Measurements from ENCODE around the gene IFTAP.
"Not testable (repeated sequence)": the region's sequence is repeated elsewhere in the genome, so short reads cannot be mapped to it uniquely, and the experiment has no call there.

The IFTAP gene, protein sequence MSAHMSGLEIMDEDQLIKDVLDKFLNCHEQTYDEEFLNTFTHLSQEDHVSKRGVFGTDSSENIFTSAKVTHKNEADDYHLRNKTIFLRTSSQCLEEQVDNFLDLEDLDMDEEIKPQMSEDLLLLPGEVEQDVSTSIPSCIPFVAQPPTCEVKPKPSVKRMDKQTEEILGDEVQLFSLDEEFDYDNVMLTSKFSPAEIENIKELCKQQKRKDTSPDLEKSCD

DNA sequence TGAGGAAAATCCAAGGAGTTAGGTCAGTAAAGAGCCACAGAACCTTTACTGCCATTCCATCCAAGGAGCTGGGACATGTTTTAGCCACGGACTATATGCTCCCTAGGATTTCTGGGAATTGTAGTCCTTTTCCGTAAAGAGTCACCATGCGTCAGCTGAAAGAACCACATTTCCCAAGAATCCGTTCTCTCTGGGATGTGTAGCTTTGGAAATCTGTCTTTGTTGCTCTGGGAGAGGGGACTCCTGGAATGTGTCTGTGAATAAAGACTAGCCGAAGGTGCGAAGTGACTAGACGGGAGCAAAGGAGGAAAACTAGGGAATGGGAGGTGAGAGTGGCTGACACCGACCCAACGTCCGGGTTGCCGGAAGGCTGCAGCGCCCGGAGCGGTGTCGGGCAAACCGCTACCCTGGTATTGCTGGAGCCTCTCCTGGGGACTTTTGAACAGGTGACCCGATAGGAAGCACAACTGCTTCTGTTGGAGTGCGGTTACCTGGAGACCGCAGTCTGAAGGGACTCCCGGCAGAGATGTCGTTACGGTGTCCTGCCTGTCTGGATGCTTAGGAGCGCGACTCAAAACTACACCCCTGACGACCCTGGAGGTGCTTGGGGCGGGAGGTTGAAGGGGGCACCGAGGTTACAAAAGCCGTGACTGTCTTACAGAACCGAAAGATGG is at the start of gene IFTAP:
Gene IFTAP, plus strand, starts transcription at position 187 of the 674 bp plus-strand sequence. CDS start 15,602 bp downstream, outside the sequence.
- peak within 1 kb of the TSS; percentile 67 to 73 for H3K9ac ChIP-seq (ENCODE audit: low read depth in 1 of 2, low read length in 2 of 2)
- H3K27ac ChIP-seq (ENCODE audit: low read depth in 2 of 2, low read length in 2 of 2) = no peak within 1 kb of the TSS
- H3K27me3 ChIP-seq (ENCODE audit: control insufficient read depth in 2 of 2, insufficient read depth in 2 of 2, low read length in 2 of 2) = no peaks in the 10 kb centered on the region
- H3K36me3 ChIP-seq (ENCODE audit: control insufficient read depth in 2 of 2, insufficient read depth in 2 of 2, low read length in 2 of 2) = no peaks in the 10 kb centered on the region
- no peaks in the 10 kb centered on the region for H3K9me3 ChIP-seq (ENCODE audit: control insufficient read depth in 2 of 2, low read length in 2 of 2)
- H3K4me1 ChIP-seq (ENCODE audit: control insufficient read depth in 2 of 2, insufficient read depth in 2 of 2, low read length in 2 of 2) = no peaks in the 10 kb centered on the region
- peak within 1 kb of the TSS; percentile 87 to 94 for H3K4me3 ChIP-seq (ENCODE audit: low read length in 2 of 2)

DNA sequence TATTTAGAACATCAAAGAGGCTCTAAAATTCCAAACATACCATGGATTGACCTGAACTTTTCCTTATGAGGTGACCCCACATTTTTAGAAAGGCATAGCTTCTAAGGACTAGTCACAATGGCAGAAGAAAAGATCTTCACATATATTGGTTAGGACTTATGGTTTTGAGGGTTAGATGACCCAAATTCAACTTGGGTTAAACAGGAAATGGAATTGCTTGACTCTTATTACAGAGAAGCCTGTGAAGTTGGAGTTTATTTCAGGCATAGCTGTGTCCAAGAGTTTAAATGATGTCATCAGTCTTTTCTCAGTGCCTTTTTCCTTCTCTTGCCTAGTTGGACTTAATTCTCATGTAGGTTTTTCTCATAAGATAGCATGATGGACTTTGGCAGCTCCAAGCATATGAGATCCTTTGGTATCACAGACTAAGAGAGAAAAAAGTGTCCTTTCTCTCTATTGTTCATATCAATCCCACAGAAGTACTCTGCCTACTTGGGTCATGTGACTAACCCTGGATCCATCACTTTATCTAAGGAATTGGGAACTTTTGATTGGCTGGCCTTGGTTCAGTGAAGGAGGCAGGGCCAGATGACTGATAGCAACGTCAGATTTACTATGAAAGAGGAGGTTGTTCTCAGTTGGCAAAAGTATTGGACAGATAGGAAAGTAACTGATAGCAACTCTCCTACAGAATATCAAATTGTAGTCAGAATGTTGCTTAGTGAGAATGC is 43.8 kb upstream of the IFTAP start:
- Histone ChIP-seq H3K27me3 (ENCODE audit: control insufficient read depth in 2 of 2, insufficient read depth in 2 of 2, low read length in 2 of 2) (no peaks in the 10 kb centered on the region), H3K4me1 (ENCODE audit: control insufficient read depth in 2 of 2, insufficient read depth in 2 of 2, low read length in 2 of 2) (no peaks in the 10 kb centered on the region), H3K4me3 (ENCODE audit: low read length in 2 of 2) (no peak overlapping the region), H3K36me3 (ENCODE audit: control insufficient read depth in 2 of 2, insufficient read depth in 2 of 2, low read length in 2 of 2) (no peaks in the 10 kb centered on the region), H3K9me3 (ENCODE audit: control insufficient read depth in 2 of 2, low read length in 2 of 2) (no peaks in the 10 kb centered on the region), H3K27ac (ENCODE audit: low read depth in 2 of 2, low read length in 2 of 2) (no peak overlapping the region), H3K9ac (ENCODE audit: low read depth in 1 of 2, low read length in 2 of 2) (no peak overlapping the region)

DNA sequence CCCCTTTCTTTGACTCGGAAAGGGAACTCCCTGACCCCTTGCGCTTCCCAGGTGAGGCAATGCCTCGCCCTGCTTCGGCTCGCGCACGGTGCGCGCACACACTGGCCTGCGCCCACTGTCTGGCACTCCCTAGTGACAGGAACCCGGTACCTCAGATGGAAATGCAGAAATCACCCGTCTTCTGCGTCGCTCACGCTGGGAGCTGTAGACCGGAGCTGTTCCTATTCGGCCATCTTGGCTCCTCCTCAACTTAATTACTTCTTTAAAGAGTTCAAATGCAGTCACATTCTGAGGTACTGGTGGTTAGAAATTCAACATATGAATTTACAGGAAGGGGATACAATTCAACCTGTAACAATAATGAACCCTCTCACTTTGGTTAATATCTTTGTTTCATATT is 36.9 kb upstream of the IFTAP start:
- not testable (repeated sequence) for H3K27me3 ChIP-seq (ENCODE audit: control insufficient read depth in 2 of 2, insufficient read depth in 2 of 2, low read length in 2 of 2); H3K4me1 ChIP-seq (ENCODE audit: control insufficient read depth in 2 of 2, insufficient read depth in 2 of 2, low read length in 2 of 2); H3K9ac ChIP-seq (ENCODE audit: low read depth in 1 of 2, low read length in 2 of 2); H3K9me3 ChIP-seq (ENCODE audit: control insufficient read depth in 2 of 2, low read length in 2 of 2); H3K27ac ChIP-seq (ENCODE audit: low read depth in 2 of 2, low read length in 2 of 2); H3K4me3 ChIP-seq (ENCODE audit: low read length in 2 of 2); H3K36me3 ChIP-seq (ENCODE audit: control insufficient read depth in 2 of 2, insufficient read depth in 2 of 2, low read length in 2 of 2)

DNA sequence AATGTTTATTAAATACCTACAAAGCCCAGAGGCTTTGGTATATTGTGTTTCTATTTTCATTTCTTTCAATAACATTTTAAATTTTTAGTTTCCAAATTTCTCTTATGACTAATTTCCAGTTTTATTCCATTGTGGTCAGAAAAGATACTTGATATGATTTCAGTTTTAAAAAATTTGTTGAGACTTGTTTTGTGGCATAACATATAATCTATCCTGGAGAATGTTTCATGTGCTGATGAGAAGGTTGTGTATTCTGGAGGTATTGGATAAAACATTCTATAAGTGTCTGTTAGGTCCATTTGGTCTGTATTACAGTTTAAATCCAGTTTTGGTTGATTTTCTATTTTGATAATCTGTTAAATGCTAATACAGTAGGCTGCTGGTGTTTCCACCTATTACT is 36.3 kb upstream of the IFTAP start:
- H3K27me3 ChIP-seq (ENCODE audit: control insufficient read depth in 2 of 2, insufficient read depth in 2 of 2, low read length in 2 of 2) = no peaks in the 10 kb centered on the region
- H3K9me3 ChIP-seq (ENCODE audit: control insufficient read depth in 2 of 2, low read length in 2 of 2) = no peaks in the 10 kb centered on the region
- H3K4me1 ChIP-seq (ENCODE audit: control insufficient read depth in 2 of 2, insufficient read depth in 2 of 2, low read length in 2 of 2) = no peaks in the 10 kb centered on the region
- no peak overlapping the region for H3K4me3 ChIP-seq (ENCODE audit: low read length in 2 of 2)
- no peak overlapping the region for H3K27ac ChIP-seq (ENCODE audit: low read depth in 2 of 2, low read length in 2 of 2)
- H3K9ac ChIP-seq (ENCODE audit: low read depth in 1 of 2, low read length in 2 of 2) = no peak overlapping the region
- H3K36me3 ChIP-seq (ENCODE audit: control insufficient read depth in 2 of 2, insufficient read depth in 2 of 2, low read length in 2 of 2) = no peaks in the 10 kb centered on the region

DNA sequence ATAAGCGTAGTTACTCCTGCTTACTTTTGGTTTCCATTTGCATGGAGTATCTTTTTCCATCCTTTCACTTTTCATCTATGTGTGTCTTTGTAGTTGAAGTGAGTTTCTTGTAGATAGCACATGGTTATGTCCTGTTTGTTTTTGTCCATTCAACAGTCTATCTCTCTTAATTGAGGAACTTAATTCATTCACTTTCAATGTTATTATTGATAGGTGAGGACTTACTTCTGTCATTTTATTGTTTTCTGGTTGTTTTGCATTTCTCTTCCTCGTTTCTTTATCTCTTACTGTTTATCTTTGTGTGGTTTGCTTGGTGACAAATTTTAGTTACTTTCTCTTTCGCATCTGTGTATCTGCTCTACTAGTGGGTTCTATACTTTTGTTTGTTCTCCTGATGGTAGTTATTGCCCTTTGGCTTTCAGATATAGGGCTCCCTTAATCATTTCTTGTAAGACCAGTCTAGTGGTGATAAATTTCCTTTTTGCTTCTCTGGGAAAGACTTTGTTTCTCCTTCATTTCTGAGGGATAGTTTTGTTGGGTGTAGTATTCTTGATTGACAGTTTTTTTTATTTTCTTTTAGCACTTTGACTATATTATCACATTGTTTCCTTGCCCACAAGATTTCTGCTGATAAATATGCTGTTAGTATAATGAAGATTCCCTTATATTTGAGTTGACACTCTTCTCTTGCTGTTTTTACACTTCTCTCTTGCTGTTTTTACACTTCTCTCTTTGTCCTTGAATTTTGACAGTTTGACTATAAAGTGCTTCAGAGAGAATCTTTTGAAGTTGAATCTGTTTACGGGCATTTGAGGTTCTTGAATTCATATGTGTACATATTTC is 35.5 kb upstream of the IFTAP start:
- no peak overlapping the region for H3K27ac ChIP-seq (ENCODE audit: low read depth in 2 of 2, low read length in 2 of 2)
- no peak overlapping the region for H3K9ac ChIP-seq (ENCODE audit: low read depth in 1 of 2, low read length in 2 of 2)

DNA sequence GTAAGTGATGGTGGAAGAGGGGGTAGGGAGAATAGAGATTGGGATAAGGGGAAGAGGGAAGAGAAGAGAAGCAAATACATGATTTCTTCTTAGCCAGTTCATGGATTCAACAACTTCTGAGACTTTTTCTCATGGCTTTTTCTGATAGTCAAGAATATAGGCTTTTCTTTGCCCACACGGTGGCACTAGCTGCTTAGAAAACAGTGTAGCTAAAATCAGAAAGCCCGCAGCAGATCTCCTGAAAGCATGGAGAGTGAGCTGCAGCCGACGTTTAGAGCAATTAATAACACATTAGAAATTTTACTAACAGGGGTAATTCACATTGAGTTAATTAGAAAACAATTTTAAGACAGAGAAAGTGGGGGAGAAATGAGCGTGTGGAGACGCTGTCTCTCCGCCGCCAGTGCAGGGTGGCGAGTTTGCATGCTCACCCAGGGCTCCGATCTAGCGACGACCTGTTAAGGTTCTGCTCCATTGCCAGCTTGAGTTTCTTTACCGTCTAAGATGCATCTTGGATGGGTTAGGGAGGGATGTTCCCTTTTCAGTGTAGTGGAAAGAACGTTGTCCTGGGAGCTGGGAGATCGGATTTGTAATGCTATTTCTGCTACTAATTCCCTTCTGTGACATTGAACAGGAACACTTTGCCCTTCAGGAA is 29.8 kb upstream of the IFTAP start:
- no peaks in the 10 kb centered on the region for H3K9me3 ChIP-seq (ENCODE audit: control insufficient read depth in 2 of 2, low read length in 2 of 2)
- H3K4me1 ChIP-seq (ENCODE audit: control insufficient read depth in 2 of 2, insufficient read depth in 2 of 2, low read length in 2 of 2) = no peaks in the 10 kb centered on the region
- peaks cover 0 to 5% of the 10 kb centered on the region in 2 donors for H3K27me3 ChIP-seq (ENCODE audit: control insufficient read depth in 2 of 2, insufficient read depth in 2 of 2, low read length in 2 of 2)
- H3K4me3 ChIP-seq (ENCODE audit: low read length in 2 of 2) = peak overlapping the region; percentile 36 to 62
- H3K9ac ChIP-seq (ENCODE audit: low read depth in 1 of 2, low read length in 2 of 2) = no peak overlapping the region
- H3K36me3 ChIP-seq (ENCODE audit: control insufficient read depth in 2 of 2, insufficient read depth in 2 of 2, low read length in 2 of 2) = no peaks in the 10 kb centered on the region
- no peak overlapping the region for H3K27ac ChIP-seq (ENCODE audit: low read depth in 2 of 2, low read length in 2 of 2)

More for the DNA sequence above, 35.5 kb upstream of the IFTAP start:
- Histone ChIP-seq H3K9me3 (ENCODE audit: control insufficient read depth in 2 of 2, low read length in 2 of 2) (no peaks in the 10 kb centered on the region), H3K36me3 (ENCODE audit: control insufficient read depth in 2 of 2, insufficient read depth in 2 of 2, low read length in 2 of 2) (no peaks in the 10 kb centered on the region), H3K4me3 (ENCODE audit: low read length in 2 of 2) (peak overlapping the region in 1 of 2 donors; percentile 28), H3K4me1 (ENCODE audit: control insufficient read depth in 2 of 2, insufficient read depth in 2 of 2, low read length in 2 of 2) (no peaks in the 10 kb centered on the region), H3K27me3 (ENCODE audit: control insufficient read depth in 2 of 2, insufficient read depth in 2 of 2, low read length in 2 of 2) (no peaks in the 10 kb centered on the region)

DNA sequence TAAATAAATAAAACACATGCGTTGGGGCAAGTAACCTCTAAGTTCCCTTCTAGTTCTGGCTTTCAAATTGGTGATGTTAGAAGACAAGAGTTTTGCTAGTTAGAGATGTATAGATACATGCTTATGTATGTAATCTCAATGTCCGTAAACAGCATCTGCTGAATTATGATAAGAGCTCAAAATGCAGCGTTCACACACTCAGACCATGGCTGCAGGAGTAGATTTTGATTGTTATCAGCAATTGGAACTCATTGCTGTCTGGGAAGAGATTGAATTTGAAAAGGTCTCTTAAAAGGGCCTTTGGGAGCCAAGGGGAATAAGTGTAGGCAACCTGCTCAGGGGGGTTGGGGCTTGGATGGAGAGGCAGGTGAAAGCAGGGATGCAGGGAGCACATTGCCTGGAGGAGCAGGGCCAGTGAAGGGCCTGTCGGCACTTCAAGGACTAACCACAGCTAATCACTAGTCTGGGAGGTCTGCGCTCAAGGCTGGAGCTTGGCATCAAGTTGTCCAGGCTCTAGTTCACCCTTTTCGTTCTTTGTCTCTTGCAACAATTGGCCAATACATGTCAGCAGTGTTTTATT is 29.2 kb upstream of the IFTAP start:
- Histone ChIP-seq H3K36me3 (ENCODE audit: control insufficient read depth in 2 of 2, insufficient read depth in 2 of 2, low read length in 2 of 2) (no peaks in the 10 kb centered on the region), H3K9ac (ENCODE audit: low read depth in 1 of 2, low read length in 2 of 2) (no peak overlapping the region), H3K27ac (ENCODE audit: low read depth in 2 of 2, low read length in 2 of 2) (no peak overlapping the region), H3K9me3 (ENCODE audit: control insufficient read depth in 2 of 2, low read length in 2 of 2) (no peaks in the 10 kb centered on the region), H3K4me3 (ENCODE audit: low read length in 2 of 2) (peak overlapping the region in 1 of 2 donors; percentile 62), H3K27me3 (ENCODE audit: control insufficient read depth in 2 of 2, insufficient read depth in 2 of 2, low read length in 2 of 2) (peaks cover 0 to 5% of the 10 kb centered on the region in 2 donors), H3K4me1 (ENCODE audit: control insufficient read depth in 2 of 2, insufficient read depth in 2 of 2, low read length in 2 of 2) (no peaks in the 10 kb centered on the region)

DNA sequence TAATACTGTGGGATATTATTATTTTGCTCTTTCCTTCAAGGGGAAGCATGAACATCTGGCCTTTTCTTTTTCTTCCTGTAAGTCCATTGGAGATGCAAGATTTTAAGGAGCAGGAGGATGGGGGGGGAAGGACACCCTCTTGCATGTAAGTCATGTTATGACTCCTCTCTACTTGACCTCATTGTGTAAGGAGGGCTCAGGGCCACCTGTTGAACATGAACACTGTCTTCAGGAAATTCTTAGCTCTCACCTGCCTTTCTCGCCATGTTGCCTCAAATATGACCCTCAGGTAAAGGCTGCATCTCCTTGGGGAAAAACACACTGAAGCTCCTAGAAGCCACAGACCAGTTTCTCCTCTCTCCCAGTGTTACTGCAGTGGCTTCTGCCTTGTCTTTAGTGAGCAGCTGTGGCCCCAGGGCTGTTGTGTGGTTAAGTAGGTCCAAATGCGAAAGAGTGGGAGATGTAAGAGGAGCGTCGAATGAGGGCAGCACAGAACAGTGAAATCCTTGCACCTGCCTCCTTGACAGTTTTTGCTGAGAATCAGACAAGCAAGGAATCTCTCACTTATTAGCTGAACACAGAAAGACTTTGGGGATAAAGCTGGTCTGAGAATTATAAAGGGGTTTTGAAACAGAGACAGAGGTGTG is 27.8 kb upstream of the IFTAP start:
- H3K4me3 ChIP-seq (ENCODE audit: low read length in 2 of 2) = no peak overlapping the region
- H3K27me3 ChIP-seq (ENCODE audit: control insufficient read depth in 2 of 2, insufficient read depth in 2 of 2, low read length in 2 of 2) = peaks cover 0 to 5% of the 10 kb centered on the region in 2 donors
- H3K9me3 ChIP-seq (ENCODE audit: control insufficient read depth in 2 of 2, low read length in 2 of 2) = no peaks in the 10 kb centered on the region

DNA sequence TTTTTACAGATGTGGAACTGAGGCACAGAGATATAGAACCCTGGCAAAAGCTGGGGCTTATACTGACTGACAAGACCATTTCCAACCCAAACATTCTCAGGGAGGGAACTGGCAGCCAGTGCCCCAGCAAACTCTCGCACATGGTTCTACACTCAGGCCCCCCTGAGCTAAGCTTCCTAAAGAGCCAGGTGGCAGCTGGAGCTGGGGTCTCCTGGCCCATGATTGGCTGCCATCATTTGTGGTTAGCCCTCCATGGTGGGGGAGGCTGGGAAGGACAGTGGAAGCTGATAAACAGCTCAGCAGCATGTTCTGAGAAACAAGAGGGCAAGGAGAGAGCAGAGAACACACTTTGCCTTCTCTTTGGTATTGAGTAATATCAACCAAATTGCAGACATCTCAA is 26.6 kb upstream of the IFTAP start, which contains the start of gene RAG1:
Gene RAG1, plus strand, starts transcription at position 314 of the 400 bp plus-strand sequence. CDS start 5,298 bp downstream, outside the sequence.
- Histone ChIP-seq H3K27ac (ENCODE audit: low read depth in 2 of 2, low read length in 2 of 2) (no peak within 1 kb of the TSS), H3K4me3 (ENCODE audit: low read length in 2 of 2) (no peak within 1 kb of the TSS), H3K9me3 (ENCODE audit: control insufficient read depth in 2 of 2, low read length in 2 of 2) (no peaks in the 10 kb centered on the region), H3K36me3 (ENCODE audit: control insufficient read depth in 2 of 2, insufficient read depth in 2 of 2, low read length in 2 of 2) (no peaks in the 10 kb centered on the region), H3K4me1 (ENCODE audit: control insufficient read depth in 2 of 2, insufficient read depth in 2 of 2, low read length in 2 of 2) (no peaks in the 10 kb centered on the region), H3K27me3 (ENCODE audit: control insufficient read depth in 2 of 2, insufficient read depth in 2 of 2, low read length in 2 of 2) (peaks cover 0 to 5% of the 10 kb centered on the region in 2 donors), H3K9ac (ENCODE audit: low read depth in 1 of 2, low read length in 2 of 2) (no peak within 1 kb of the TSS)

More for the DNA sequence above, 27.8 kb upstream of the IFTAP start:
- Histone ChIP-seq H3K27ac (ENCODE audit: low read depth in 2 of 2, low read length in 2 of 2) (no peak overlapping the region), H3K4me1 (ENCODE audit: control insufficient read depth in 2 of 2, insufficient read depth in 2 of 2, low read length in 2 of 2) (no peaks in the 10 kb centered on the region), H3K36me3 (ENCODE audit: control insufficient read depth in 2 of 2, insufficient read depth in 2 of 2, low read length in 2 of 2) (no peaks in the 10 kb centered on the region), H3K9ac (ENCODE audit: low read depth in 1 of 2, low read length in 2 of 2) (no peak overlapping the region)
